RWPE2 (cell line): ENCODE data around the gene ZDHHC3.

Experiments
- ATAC-seq: fragments of 200-7000 bp; cut with Tn5 transposase; 3 replicates; pipeline ENCODE4 v1.9.1; 2021; ENCODE audit warnings: low read depth
- DNase-seq: peaks from one replicate; pipeline ENCODE4 v3.0.0-alpha.2; 2020; ENCODE audit warnings: low spot score
- H3K27ac ChIP-seq: fragments of 450-650 bp; 2 replicates; pipeline ENCODE4 v1.5.1; 2017; ENCODE audit warnings: mild to moderate bottlenecking; ENCODE audit not compliant: poor library complexity, severe bottlenecking
- H3K27me3 ChIP-seq: fragments of 250-450 bp; sonication (Bioruptor Pico); 2 replicates; pipeline ENCODE4 v1.5.1; 2021; ENCODE audit warnings: mild to moderate bottlenecking, moderate library complexity; ENCODE audit not compliant: insufficient read depth, poor library complexity, severe bottlenecking
- H3K36me3 ChIP-seq: fragments of 250-450 bp; sonication (Bioruptor Pico); 2 replicates; pipeline ENCODE4 v1.5.1; 2020; ENCODE audit warnings: low read depth, mild to moderate bottlenecking, moderate library complexity
- H3K4me1 ChIP-seq: fragments of 250-450 bp; sonication (Bioruptor Pico); 2 replicates; pipeline ENCODE4 v1.5.1; 2021; ENCODE audit warnings: mild to moderate bottlenecking, moderate library complexity; ENCODE audit not compliant: insufficient read depth, poor library complexity, severe bottlenecking
- H3K4me3 ChIP-seq: fragments of 250-450 bp; sonication (Bioruptor Pico); 2 replicates; pipeline ENCODE4 v1.5.1; 2021; ENCODE audit warnings: mild to moderate bottlenecking, moderate library complexity; ENCODE audit not compliant: severe bottlenecking
- H3K9me3 ChIP-seq: fragments of 250-450 bp; sonication (Bioruptor Pico); 2 replicates; pipeline ENCODE4 v1.5.1; 2021; ENCODE audit warnings: mild to moderate bottlenecking, moderate library complexity; ENCODE audit not compliant: severe bottlenecking
- CTCF ChIP-seq: fragments of 450-650 bp; IDR thresholded peaks from one replicate; pipeline ENCODE4 v1.5.1; 2017; ENCODE audit warnings: mild to moderate bottlenecking, moderate library complexity; ENCODE audit not compliant: poor library complexity, severe bottlenecking

The ZDHHC3 gene

GRCh38 chr3:44958386-44958785 lies 17.6 kb downstream of the ZDHHC3 start:
- H3K27ac ChIP-seq: no peak overlapping the region
- ATAC-seq (no peak), DNase-seq (no peak)
- H3K4me1 ChIP-seq: peaks cover 25% of the 10 kb centered on the region
- no peaks in the 10 kb centered on the region for H3K27me3 ChIP-seq
- no peaks in the 10 kb centered on the region for H3K9me3 ChIP-seq
- no peak for TF ChIP-seq CTCF
- peaks cover 40% of the 10 kb centered on the region for H3K36me3 ChIP-seq
- no peak overlapping the region for H3K4me3 ChIP-seq

GRCh38 chr3:44957986-44958385 lies 18.0 kb downstream of the ZDHHC3 start:
- DNase-seq (no peak), ATAC-seq (no peak)
- Histone ChIP-seq H3K4me1 (peaks cover 21% of the 10 kb centered on the region), H3K9me3 (no peaks in the 10 kb centered on the region), H3K27me3 (no peaks in the 10 kb centered on the region), H3K36me3 (peaks cover 44% of the 10 kb centered on the region), H3K27ac (no peak overlapping the region), H3K4me3 (no peak overlapping the region)
- TF ChIP-seq CTCF: no peak

- H3K27ac ChIP-seq: peak overlapping the region; percentile 35
- H3K9me3 ChIP-seq: no peaks in the 10 kb centered on the region
- no peak; the same call in 2 of the 3 replicates for ATAC-seq
- peaks cover 13% of the 10 kb centered on the region for H3K4me1 ChIP-seq
- TF ChIP-seq CTCF: no peak
- DNase-seq: no peak
- no peak overlapping the region for H3K4me3 ChIP-seq
- no peaks in the 10 kb centered on the region for H3K27me3 ChIP-seq
- peaks cover 42% of the 10 kb centered on the region for H3K36me3 ChIP-seq
Observed at GRCh38 chr3:44955917-44956316, 20.1 kb downstream of the ZDHHC3 start.

- no peaks in the 10 kb centered on the region for H3K27me3 ChIP-seq
- no peaks in the 10 kb centered on the region for H3K9me3 ChIP-seq
- ATAC-seq (peak; percentile 83), DNase-seq (no peak)
- TF ChIP-seq CTCF: no peak
- no peak overlapping the region for H3K4me3 ChIP-seq
- peak overlapping the region; percentile 35 for H3K27ac ChIP-seq
- peaks cover 41% of the 10 kb centered on the region for H3K36me3 ChIP-seq
- peaks cover 13% of the 10 kb centered on the region for H3K4me1 ChIP-seq
Observed at GRCh38 chr3:44954962-44955361, 21.0 kb downstream of the ZDHHC3 start.

- TF ChIP-seq CTCF: no peak
- peak overlapping the region; percentile 35 for H3K27ac ChIP-seq
Observed at GRCh38 chr3:44954304-44954703, 21.7 kb downstream of the ZDHHC3 start.

More at GRCh38 chr3:44954304-44954703, 21.7 kb downstream of the ZDHHC3 start:
- Histone ChIP-seq H3K36me3 (peaks cover 37% of the 10 kb centered on the region), H3K4me1 (peaks cover 13% of the 10 kb centered on the region), H3K27me3 (no peaks in the 10 kb centered on the region), H3K9me3 (no peaks in the 10 kb centered on the region), H3K4me3 (no peak overlapping the region)
- DNase-seq: no peak
- no peak for ATAC-seq
